Measurements from ENCODE around the gene ARL2.

GRCh38 chr11:64994318-64994717 is 19.6 kb upstream of the ARL2 start:
- TF ChIP-seq CTCF (IDR thresholded peaks at IDR 0.05; ENCODE audit: insufficient read depth, low read length) = no peak
- no peak for TF ChIP-seq REST (IDR thresholded peaks at IDR 0.05; ENCODE audit: insufficient replicate concordance, low read depth)
- TF ChIP-seq POLR2AphosphoS5 (IDR thresholded peaks at IDR 0.05; ENCODE audit: low read depth) = no peak

All from HL-60 (cell line).